NCI-H524 (cell line): Measurements from ENCODE around the gene CCL5.
"Not testable (repeated sequence)": the region's sequence is repeated elsewhere in the genome, so short reads cannot be mapped to it uniquely, and the experiment has no call there.

Source experiments
- DNase-seq, 2 experiments: peaks; one replicate each; lab custom pipeline; 2025; lab: John Stamatoyannopoulos, UW

CCL5 gene

GRCh38 chr17:35898283-35899070 is 18.3 kb upstream of the CCL5 start:
- DNase-seq, result no peak

DNA sequence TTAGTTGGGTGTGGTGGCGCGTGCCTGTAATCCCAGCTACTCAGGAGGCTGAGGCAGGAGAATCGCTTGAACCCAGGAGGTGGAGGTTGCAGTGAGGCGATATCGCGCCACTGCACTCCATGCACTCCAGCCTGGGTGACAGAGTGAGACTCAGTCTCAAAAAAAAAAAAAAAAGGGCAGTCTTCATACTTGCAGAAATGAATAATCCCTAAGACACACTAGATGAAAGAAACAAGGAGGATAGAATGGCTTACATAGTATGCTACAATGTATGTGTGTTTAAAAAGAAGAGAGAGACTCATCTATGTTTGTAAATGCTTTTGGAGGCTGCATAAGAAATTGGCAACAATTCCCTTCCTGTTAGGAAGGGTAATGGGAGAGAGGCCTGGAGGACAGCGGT is 17.6 kb upstream of the CCL5 start:
- not testable (repeated sequence) for DNase-seq

- DNase-seq, result no peak
Observed at GRCh38 chr17:35895636-35896587, 15.8 kb upstream of the CCL5 start.

- no peak for DNase-seq
Observed at GRCh38 chr17:35894206-35894605, 14.0 kb upstream of the CCL5 start.

DNA sequence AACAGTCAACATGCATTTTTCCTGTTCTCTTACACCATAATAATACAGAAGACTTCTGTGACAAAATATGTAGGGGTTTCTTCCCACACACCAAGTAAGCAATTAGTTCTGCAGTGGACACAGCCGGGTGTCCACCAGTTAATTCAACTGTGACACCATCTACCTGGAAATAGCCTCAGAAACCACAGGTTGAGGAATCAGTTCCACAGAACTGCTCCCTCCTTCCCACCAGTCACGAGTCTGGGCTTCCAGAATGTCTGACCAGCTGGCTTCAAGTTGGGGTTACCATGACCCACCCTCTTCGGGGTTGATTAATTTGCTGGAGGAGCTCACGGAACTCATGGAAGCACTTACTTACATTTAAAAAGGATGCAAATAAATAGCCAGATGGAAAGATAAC is 13.6 kb upstream of the CCL5 start:
- no peak for DNase-seq

DNA sequence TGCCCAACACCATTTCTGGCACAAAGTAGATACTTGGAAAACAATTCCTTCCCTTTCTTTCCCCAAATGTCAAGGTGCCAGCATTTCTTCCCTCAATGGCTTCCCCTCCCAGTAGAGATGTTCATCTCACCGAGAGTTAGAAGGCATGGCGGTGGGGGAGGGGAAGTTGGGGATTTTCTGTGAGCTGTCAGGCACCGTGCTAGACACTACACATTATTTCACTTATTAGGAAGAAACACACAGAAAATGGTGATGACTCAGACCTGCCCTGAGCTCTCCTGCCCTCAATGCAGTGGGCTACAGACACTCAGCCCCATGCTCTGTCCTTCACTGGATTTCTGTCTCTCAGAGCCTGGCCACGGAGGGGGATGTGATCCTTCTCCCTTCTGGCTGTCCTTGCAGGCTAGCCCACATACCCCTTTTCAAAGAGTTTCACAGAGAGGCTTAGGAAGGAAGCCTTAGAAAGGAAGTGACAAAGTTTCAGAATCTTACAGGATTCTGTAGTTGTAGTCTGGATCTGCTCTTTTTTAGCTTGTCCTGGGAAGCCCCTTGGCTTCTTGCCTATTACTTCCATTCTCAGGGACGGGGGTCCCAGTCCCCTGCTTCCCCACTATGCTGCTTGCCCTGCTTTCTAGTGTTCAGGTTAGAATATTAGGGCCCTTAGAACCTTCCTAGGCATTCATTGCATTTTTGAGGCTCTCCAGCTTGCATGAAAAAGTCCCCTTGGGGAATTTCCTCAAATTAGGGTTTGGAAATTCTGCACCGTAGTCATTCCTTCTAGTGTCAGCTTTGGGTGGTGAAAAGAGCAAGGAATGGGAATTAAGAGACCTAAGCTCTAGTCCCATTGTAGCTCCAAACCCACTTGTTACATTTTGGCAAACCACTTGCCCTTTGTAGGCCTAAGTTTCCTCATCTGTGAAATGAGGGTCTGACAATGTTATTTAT is 12.2 kb upstream of the CCL5 start:
- DNase-seq, result no peak

DNA sequence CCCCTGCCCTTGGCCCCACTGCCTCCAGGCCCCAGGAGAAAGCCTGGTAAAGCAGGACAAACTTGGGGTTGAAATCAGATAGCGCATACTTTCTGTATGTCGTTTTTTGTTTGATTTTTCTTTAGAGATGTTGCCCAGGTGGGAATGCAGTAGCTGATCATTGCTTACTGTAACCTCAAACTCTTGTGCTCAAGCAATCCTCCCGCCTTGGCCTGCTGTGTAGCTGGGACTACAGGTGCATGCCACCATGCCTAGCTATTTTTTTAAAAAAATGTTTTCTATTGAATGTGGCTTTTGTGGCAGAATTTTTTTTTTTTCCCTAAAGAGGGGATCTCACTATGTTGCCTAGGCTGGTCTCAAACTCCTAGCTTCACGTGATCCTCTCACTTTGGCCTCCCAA is 11.1 kb upstream of the CCL5 start:
- no peak for DNase-seq

GRCh38 chr17:35890774-35891155 is 10.6 kb upstream of the CCL5 start:
- DNase-seq, result no peak

GRCh38 chr17:35889818-35890773 is 9.9 kb upstream of the CCL5 start:
- peak in 1 of 2 experiments; percentile 6 for DNase-seq

DNA sequence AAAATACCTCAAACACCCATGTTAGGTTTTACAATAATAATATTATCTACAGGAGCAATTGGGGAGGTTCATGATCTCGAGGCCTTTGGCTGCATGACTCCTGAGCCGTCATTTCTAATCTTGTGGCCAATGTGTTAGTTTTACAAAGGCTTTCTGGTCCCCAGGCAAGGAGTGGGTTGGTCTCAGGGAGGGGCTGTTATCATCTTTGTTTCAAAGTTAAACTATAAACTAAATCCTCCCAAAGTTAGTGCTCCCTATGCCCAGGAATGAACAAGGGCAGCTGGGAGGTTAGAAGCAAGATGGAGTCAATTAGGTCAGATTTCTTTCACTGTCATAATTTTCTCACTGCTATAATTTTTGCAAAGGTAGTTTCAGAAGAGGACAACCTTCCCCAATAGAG is 9.1 kb upstream of the CCL5 start:
- no peak for DNase-seq

DNA sequence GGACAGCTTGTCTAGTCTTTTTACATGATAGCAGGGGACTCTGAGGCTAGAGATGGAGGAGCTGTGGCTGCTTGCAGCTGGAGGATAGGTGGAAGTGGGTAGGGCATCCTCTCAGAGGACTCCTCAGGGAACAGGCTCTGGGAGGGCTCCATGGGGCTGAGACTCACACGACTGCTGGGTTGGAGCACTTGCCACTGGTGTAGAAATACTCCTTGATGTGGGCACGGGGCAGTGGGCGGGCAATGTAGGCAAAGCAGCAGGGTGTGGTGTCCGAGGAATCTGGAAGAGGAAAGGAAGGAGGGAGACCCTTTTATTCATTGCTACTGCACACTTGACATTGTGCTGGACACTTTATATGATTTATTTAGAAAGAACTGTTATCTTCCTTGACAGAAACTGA is 1.8 kb downstream of the CCL5 start:
- no peak for DNase-seq

DNA sequence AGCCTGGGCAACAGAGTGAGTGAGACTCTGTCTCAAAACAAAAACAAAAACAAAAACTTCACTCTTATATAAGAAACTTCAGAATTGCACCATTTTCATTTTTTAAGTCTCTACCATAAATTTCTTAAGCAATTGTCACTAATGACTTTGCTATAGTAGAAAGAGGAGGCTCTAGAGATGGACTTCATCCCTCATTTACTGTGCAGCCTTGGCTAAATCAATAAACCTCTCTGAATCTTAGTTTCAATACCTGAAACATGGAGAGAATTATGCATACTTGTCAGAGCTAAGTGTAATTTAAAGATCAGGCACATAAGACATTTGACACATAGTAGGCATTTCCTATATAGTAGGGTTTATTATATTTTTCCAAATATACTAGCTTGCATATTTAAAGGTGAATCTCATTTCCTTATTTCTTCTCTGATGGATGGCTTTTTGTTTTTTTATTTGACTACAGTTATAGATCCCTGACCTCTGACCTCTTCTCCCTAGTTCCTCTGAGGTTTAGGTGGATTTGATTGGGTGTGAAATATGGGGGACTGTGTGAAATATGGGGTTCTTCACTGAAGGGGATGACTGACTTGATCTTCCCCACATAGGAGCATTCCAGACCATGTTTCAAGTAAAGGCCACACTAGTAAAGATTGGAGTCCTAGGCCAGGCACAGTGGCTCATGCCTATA is 2.7 kb downstream of the CCL5 start:
- no peak for DNase-seq

- no peak for DNase-seq
Observed at GRCh38 chr17:35876534-35876933, 3.6 kb downstream of the CCL5 start.

DNA sequence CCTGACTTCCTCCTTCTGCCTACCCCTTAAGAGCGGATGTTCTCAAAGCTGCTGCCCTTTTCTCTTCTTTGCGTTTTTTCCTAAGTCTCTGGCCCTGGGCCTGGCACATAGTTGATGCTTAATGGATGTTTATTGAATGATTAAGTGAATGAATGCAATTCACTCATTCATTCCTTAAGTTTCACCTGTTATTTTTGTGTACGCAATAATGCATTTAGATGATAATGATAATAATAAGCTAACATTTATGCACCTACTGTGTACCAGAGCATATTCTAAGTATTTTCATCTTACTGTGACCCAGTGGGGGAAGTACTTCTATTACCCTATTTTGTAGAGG is 4.4 kb downstream of the CCL5 start:
- DNase-seq, result no peak

DNA sequence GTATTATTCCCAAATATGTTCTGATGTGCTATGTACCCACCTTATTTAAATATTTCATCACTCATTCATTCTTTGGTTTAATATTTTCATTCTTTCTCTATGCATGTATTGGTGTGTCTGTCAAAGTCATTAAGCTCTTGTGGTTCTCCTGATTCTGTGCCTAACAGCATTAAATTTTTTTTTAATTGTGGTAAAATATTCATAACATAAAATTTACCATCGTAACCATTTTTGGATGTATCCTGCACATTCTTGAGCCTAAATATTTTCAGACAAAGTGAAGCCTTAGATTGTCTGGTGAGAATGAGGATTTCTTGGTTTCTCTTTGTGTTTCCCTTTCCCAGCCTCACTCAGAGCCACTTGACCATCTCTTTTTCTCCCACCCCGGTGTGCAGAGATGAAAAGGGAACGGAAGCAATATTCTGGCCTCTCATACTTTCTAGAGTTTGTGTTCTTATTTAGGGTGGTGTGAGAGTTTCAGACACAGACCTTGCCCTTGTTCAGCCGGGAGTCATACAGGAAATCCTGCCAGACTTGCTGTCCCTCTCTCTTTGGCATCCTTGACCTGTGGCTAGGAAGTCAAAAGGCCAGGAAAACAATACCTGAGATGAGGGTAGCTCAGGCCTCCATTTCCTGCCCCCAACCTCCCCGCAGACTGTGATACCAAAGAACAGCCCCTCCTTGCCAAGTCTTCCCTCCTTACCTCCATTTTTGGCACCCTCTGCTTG is 4.9 kb downstream of the CCL5 start:
- no peak for DNase-seq

DNA sequence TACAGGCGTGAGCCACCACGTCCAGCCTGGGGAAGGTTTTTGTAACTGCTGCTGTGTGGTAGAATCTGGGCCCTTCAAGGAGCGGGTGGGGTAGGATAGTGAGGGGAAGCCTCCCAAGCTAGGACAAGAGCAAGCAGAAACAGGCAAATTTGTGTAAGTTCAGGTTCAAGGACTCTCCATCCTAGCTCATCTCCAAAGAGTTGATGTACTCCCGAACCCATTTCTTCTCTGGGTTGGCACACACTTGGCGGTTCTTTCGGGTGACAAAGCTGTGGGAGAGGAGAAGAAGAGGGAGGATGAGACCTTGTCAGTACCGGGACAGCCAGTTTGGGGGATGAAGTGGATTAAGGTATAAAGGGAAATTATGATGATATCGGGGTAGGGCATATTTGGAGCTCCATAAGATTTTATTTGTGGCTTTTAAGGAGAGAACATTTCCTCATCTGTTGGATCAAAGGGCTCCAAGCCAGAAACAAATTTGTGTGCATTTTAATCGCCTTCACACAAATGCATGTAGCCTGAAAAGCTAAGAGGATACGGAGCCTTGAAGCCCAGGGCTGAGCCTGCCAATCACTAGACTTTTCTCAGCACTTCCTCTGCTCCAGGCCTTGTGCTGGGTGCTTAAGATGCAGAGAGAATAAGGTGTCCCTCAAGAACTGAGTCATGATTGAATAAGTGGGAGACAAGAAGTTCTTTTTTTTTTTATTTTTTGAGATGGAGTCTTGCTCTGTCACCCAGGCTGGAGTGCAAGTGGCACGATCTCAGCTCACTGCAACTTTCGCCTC is 7.8 kb downstream of the CCL5 start:
- no peak for DNase-seq

DNA sequence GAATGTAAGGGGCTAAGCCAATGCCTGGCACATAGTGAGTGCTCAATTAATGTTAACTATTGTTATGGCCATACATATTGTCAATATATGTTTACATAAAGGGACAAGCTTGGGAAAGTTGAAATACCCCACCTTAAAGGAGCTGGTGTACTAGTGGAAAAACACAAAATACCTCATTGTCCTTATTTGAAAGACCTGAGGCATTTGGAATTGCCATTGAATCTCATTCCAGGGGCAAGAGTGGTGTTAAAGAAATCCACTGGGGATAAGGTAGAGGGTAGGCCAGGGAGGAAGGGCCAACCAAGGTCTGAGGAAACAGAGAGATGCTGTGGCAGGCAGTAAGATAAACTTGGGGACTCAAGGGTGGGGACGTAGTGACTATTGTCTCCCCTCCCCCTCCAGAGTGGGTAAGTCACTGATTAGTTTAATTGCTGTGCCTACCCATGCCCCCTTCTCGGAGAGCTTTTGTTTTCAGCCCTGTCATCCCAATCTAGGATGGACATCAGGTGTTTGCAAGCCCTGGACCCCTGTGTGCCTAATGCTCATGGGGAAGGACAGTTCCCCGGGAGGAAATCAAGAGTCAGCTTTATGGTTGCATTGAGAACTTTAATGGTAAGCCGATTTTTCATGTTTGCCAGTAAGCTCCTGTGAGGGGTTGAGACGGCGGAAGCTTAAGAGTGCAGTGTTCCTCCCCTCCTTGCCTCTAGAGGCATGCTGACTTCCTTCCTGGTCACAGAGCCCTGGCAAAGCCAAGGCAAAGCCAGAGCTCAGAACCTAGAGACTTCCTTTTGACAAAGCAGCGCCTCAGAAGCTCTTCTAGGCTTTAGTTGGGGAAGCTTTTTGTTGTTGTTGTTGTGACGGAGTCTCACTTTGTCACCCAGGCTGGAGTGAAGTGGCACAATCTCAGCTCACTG is 9.0 kb downstream of the CCL5 start:
- no peak for DNase-seq

DNA sequence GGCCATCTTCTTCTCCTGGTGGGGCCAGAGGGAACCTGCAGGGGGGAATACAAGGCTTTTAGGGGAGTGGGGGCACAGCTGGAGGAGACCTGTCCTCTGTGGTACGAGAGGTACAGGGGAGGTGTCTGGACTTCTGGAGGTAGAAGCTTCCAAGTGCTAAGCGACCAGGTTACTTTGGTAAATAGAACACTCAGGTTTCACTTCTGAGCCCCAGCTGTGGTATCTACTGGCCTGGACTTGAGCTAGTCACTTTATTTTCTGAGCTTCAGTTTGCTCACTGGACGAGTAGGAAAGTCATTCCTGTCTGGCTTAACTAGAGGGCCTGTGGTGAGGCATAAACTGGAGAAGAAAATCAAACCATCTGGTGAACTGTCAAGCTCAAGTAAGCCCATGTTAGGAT is 11.4 kb downstream of the CCL5 start, which contains the start of gene HEATR9:
Gene HEATR9, minus strand, starts transcription at position 155 of the 400 bp plus-strand sequence. Its CDS starts 149 bp downstream, at position 6.
- no peak for DNase-seq
